ENCODE data around the gene HHEX. TPM values are rescaled to one million over a fixed set of nuclear protein-coding genes. Genes with fewer than 3 reads are reported as not detected.
A peak's percentile ranks its signal among the peaks of the same experiment; 100 is the strongest.

The HHEX gene
- total and polyA plus RNA-seq, 10 of the 15 experiments (the other 5 are each of a cell fraction or from before 2014, with no cell fraction given): 3.9 to 32.8 (median 16.4) TPM

- no peak for TF ChIP-seq SUPT20H (IDR thresholded peaks at IDR 0.05; ENCODE audit: borderline replicate concordance, control insufficient read depth, low read depth, low read length)
- no peak for TF ChIP-seq NFYB (IDR thresholded peaks at IDR 0.05; ENCODE audit: insufficient read depth, low read depth, low read length)
- TF ChIP-seq DPF2 (IDR thresholded peaks at IDR 0.05): 0 out of 2 replicates have a peak, but pooled peaks have one; percentile 30
- TF ChIP-seq ZNF207 (IDR thresholded peaks at IDR 0.05; ENCODE audit: borderline replicate concordance): no peak
These were observed 22.5 kb downstream of the HHEX start (continued) for GRCh38 chr10:92712016-92712889.

GRCh38 chr10:92714152-92714845, 24.5 kb downstream of the HHEX start:
- ATAC-seq (no peak), DNase-seq (ENCODE audit: low read depth, low spot score) (no peak), FAIRE-seq (no peak)
- peaks cover 9% of the 10 kb centered on the region; the same call in 1 of the 2 replicates for H3K4me1 ChIP-seq (ENCODE audit: control insufficient read depth, insufficient read depth, low read length)
- no peaks in the 10 kb centered on the region for H4K20me1 ChIP-seq (ENCODE audit: control insufficient read depth, insufficient read depth)
- peaks cover 14% of the 10 kb centered on the region; the same call in 2 of the 3 replicates for H3K9me3 ChIP-seq (replicated peaks; ENCODE audit: control insufficient read depth, insufficient read depth, low read length)
- ChIA-PET CTCF (no interaction called here), POLR2A (no interaction called here), SMC1A (ENCODE audit: uncharacterized antibody, unreplicated experiment) (interaction anchor here (1.1 to 2.8 kb wide), 2 partner anchors 8 to 14 kb away, joined by 5 to 9 read pairs; no protein-coding TSS in a partner anchor), RAD21 (ENCODE audit: unreplicated experiment) (interaction anchor here (0.5 kb wide), 1 partner anchor 557 kb away, joined by 3 read pairs; no protein-coding TSS in a partner anchor)
- 70% methylated on average over 7 of the region's 7 CpGs for WGBS (ENCODE audit: insufficient coverage, insufficient replicate concordance, low lambda C conversion rate, missing lambda C conversion rate)
- H3K4me3 ChIP-seq: no peak overlapping the region
- no peak overlapping the region for H3K27ac ChIP-seq (ENCODE audit: control insufficient read depth, insufficient read depth)
- no peaks in the 10 kb centered on the region for H3K36me3 ChIP-seq (ENCODE audit: control insufficient read depth in 2 of 2, insufficient read depth in 2 of 2, low read length in 1 of 2)
- H3K27me3 ChIP-seq (replicated peaks in 1 of 2; ENCODE audit: control insufficient read depth in 2 of 2, insufficient read depth in 2 of 2, low read length in 1 of 2): peaks cover 0 to 4% of the 10 kb centered on the region in 2 experiments; a peak in 2 of 4 replicates
- H2AFZ ChIP-seq (ENCODE audit: control insufficient read depth, low read depth, low read length): no peak overlapping the region
- no peak overlapping the region for H3K4me2 ChIP-seq (ENCODE audit: control insufficient read depth, insufficient read depth)
- in situ Hi-C loops (cut with MboI): no loop called here
- BruUV-seq (replicated peaks): no TSS peak
- H3K79me2 ChIP-seq (ENCODE audit: control insufficient read depth, insufficient read depth, low read length): no peaks in the 10 kb centered on the region
- H3K9ac ChIP-seq (ENCODE audit: control insufficient read depth, insufficient read depth, low read length): no peak overlapping the region
- intact Hi-C loops (cut with micrococcal nuclease; ENCODE audit: unreplicated experiment): no loop called here
- no peak for TF ChIP-seq MEF2A (IDR thresholded peaks at IDR 0.05; ENCODE audit: insufficient read depth, low read depth, low read length)
- no peak for TF ChIP-seq CEBPZ (IDR thresholded peaks at IDR 0.05; ENCODE audit: low read depth, low read length)
- TF ChIP-seq TCF3 (IDR thresholded peaks at IDR 0.05; ENCODE audit: borderline replicate concordance, insufficient read depth, low read depth, low read length): no peak
- TF ChIP-seq E2F8 (IDR thresholded peaks at IDR 0.05; ENCODE audit: low read depth, partially characterized antibody): no peak
- no peak for TF ChIP-seq SIN3A (IDR thresholded peaks at IDR 0.05; ENCODE audit: low read depth, low read length)
- TF ChIP-seq EZH2 (IDR thresholded peaks at IDR 0.05; ENCODE audit: borderline replicate concordance, control insufficient read depth, low read depth, low read length): no peak
- no peak for TF ChIP-seq YBX1 (IDR thresholded peaks at IDR 0.05)
- no peak for TF ChIP-seq DPF2 (IDR thresholded peaks at IDR 0.05)
- TF ChIP-seq YY1 (IDR thresholded peaks at IDR 0.05; ENCODE audit: low read depth, low read length): no peak
- TF ChIP-seq SMAD5 (IDR thresholded peaks at IDR 0.05; ENCODE audit: low read depth): no peak
- TF ChIP-seq KLF5 (IDR thresholded peaks at IDR 0.05; ENCODE audit: partially characterized antibody): no peak
